ENCODE data around the gene SHROOM4. TPM values are rescaled to one million over a fixed set of nuclear protein-coding genes. Genes with fewer than 3 reads are reported as not detected.

The SHROOM4 gene
- total and polyA plus RNA-seq, 9 of the 15 experiments (the other 6 are each of a cell fraction or from before 2014, with no cell fraction given) = not detected

DNA sequence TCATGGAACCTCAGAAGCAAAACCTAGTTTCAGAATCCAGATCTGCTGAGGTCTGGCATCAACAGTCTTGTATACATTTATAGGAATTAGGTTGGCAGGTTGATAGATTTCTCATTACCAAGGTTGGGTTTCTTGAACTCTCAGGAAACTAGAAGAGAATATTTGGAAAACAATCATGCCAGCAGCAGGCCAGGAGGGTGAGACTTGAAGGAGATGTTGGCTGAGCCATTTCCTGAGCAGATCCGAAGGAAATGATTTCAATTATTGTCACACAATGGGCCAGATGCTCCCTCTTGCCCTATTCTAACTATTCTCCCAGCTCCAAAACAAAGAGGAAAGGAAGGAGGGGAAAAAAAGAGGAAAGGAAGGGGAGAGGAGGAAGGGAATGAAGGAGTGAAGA is 45.2 kb downstream of the SHROOM4 start (continued):
- TF ChIP-seq, protein P1, sequence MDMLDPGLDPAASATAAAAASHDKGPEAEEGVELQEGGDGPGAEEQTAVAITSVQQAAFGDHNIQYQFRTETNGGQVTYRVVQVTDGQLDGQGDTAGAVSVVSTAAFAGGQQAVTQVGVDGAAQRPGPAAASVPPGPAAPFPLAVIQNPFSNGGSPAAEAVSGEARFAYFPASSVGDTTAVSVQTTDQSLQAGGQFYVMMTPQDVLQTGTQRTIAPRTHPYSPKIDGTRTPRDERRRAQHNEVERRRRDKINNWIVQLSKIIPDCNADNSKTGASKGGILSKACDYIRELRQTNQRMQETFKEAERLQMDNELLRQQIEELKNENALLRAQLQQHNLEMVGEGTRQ (CRISPR knock-in tag; IDR thresholded peaks at IDR 0.05) = no peak
- TF ChIP-seq NCOA1 (IDR thresholded peaks at IDR 0.05; ENCODE audit: low read depth) (no peak), EWSR1 (IDR thresholded peaks at IDR 0.05; ENCODE audit: borderline replicate concordance, low read depth, partially characterized antibody) (no peak)

DNA sequence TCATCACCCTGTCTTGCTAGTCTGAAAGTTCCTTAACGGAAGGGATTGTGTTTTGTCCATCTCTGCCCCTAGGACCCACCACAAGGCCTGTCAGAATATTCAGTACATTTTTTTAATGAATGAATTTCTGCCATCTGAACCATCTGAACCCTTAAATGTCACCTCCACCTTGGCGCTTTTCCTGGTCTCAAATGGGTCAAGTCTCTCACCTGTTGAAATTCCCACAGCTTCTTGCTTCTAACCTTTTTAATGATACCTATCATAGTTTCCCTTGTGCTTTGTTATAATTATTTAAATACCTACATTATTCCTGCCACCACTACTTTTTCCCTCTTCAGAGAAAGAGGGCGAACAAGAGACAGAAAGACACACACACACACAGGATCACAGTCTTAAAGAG is 48.0 kb downstream of the SHROOM4 start:
- Histone ChIP-seq H4K20me1 (replicated peaks; ENCODE audit: control insufficient read depth, insufficient read depth, low read length) (no peaks in the 10 kb centered on the region), H3K9ac (ENCODE audit: insufficient read depth in 1 of 2, low read depth in 2 of 2, low read length in 2 of 2) (no peak overlapping the region), H3K27ac (ENCODE audit: extremely low read depth, low read depth, low read length) (no peak overlapping the region), H2AFZ (ENCODE audit: low read depth, low read length) (no peak overlapping the region), H3K36me3 (ENCODE audit: control insufficient read depth, insufficient read depth, low read length) (no peaks in the 10 kb centered on the region), H3K9me1 (ENCODE audit: control insufficient read depth, insufficient read depth, low read length) (no peaks in the 10 kb centered on the region), H3K4me2 (ENCODE audit: insufficient read depth, low read length) (no peak overlapping the region), H3K79me2 (ENCODE audit: control insufficient read depth, insufficient read depth, low read length) (no peaks in the 10 kb centered on the region), H3K4me1 (replicated peaks in 1 of 2; ENCODE audit: control insufficient read depth in 2 of 2, insufficient read depth in 2 of 2, low read length in 2 of 2) (no peaks in the 10 kb centered on the region), H3K27me3 (ENCODE audit: control insufficient read depth in 2 of 2, insufficient read depth in 2 of 2, low read length in 2 of 2) (no peaks in the 10 kb centered on the region), H3K4me3 (no peak overlapping the region), H3K9me3 (replicated peaks; ENCODE audit: control insufficient read depth, insufficient read depth, low read depth, low read length) (no peaks in the 10 kb centered on the region)
- ChIA-PET POLR2A (no interaction called here), CTCF (ENCODE audit: low intra/inter-chr PET ratio) (no interaction called here)
- intact Hi-C loops (cut with micrococcal nuclease) = no loop called here
- in situ Hi-C loops (cut with MboI) = no loop called here
- whole genome bisulfite sequencing (ENCODE audit: insufficient coverage, low coverage, missing lambda C conversion rate) = 0% methylated on average over 3 of the region's 3 CpGs
- no peak for ATAC-seq
- no TSS peak for BruUV-seq (replicated peaks)
- FAIRE-seq = no peak
- DNase-seq (ENCODE audit: extremely low read depth in 1 of 4, low spot score in 3 of 4) = no peak
- TF ChIP-seq, protein P2, sequence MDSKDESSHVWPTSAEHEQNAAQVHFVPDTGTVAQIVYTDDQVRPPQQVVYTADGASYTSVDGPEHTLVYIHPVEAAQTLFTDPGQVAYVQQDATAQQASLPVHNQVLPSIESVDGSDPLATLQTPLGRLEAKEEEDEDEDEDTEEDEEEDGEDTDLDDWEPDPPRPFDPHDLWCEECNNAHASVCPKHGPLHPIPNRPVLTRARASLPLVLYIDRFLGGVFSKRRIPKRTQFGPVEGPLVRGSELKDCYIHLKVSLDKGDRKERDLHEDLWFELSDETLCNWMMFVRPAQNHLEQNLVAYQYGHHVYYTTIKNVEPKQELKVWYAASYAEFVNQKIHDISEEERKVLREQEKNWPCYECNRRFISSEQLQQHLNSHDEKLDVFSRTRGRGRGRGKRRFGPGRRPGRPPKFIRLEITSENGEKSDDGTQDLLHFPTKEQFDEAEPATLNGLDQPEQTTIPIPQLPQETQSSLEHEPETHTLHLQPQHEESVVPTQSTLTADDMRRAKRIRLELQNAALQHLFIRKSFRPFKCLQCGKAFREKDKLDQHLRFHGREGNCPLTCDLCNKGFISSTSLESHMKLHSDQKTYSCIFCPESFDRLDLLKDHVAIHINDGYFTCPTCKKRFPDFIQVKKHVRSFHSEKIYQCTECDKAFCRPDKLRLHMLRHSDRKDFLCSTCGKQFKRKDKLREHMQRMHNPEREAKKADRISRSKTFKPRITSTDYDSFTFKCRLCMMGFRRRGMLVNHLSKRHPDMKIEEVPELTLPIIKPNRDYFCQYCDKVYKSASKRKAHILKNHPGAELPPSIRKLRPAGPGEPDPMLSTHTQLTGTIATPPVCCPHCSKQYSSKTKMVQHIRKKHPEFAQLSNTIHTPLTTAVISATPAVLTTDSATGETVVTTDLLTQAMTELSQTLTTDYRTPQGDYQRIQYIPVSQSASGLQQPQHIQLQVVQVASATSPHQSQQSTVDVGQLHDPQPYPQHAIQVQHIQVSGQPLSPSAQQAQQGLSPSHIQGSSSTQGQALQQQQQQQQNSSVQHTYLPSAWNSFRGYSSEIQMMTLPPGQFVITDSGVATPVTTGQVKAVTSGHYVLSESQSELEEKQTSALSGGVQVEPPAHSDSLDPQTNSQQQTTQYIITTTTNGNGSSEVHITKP (IDR thresholded peaks at IDR 0.05; ENCODE audit: partially characterized antibody) = no peak
- TF ChIP-seq ZZZ3 (IDR thresholded peaks at IDR 0.05) = no peak
- no peak for TF ChIP-seq KLF1 (tag; IDR thresholded peaks at IDR 0.05)
- TF ChIP-seq BRCA1 (IDR thresholded peaks at IDR 0.05) = no peak
- no peak for TF ChIP-seq BRCA1 (CRISPR knock-in tag; IDR thresholded peaks at IDR 0.05)
- TF ChIP-seq, protein P3, sequence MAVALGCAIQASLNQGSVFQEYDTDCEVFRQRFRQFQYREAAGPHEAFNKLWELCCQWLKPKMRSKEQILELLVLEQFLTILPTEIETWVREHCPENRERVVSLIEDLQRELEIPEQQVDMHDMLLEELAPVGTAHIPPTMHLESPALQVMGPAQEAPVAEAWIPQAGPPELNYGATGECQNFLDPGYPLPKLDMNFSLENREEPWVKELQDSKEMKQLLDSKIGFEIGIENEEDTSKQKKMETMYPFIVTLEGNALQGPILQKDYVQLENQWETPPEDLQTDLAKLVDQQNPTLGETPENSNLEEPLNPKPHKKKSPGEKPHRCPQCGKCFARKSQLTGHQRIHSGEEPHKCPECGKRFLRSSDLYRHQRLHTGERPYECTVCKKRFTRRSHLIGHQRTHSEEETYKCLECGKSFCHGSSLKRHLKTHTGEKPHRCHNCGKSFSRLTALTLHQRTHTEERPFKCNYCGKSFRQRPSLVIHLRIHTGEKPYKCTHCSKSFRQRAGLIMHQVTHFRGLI (CRISPR knock-in tag; IDR thresholded peaks at IDR 0.05) = no peak
- TF ChIP-seq, protein P4, sequence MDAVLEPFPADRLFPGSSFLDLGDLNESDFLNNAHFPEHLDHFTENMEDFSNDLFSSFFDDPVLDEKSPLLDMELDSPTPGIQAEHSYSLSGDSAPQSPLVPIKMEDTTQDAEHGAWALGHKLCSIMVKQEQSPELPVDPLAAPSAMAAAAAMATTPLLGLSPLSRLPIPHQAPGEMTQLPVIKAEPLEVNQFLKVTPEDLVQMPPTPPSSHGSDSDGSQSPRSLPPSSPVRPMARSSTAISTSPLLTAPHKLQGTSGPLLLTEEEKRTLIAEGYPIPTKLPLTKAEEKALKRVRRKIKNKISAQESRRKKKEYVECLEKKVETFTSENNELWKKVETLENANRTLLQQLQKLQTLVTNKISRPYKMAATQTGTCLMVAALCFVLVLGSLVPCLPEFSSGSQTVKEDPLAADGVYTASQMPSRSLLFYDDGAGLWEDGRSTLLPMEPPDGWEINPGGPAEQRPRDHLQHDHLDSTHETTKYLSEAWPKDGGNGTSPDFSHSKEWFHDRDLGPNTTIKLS (IDR thresholded peaks at IDR 0.05; ENCODE audit: borderline replicate concordance, low read depth) = no peak
- no peak for TF ChIP-seq POLR2A (conservative IDR thresholded peaks at IDR 0.05)
- TF ChIP-seq, protein P5, sequence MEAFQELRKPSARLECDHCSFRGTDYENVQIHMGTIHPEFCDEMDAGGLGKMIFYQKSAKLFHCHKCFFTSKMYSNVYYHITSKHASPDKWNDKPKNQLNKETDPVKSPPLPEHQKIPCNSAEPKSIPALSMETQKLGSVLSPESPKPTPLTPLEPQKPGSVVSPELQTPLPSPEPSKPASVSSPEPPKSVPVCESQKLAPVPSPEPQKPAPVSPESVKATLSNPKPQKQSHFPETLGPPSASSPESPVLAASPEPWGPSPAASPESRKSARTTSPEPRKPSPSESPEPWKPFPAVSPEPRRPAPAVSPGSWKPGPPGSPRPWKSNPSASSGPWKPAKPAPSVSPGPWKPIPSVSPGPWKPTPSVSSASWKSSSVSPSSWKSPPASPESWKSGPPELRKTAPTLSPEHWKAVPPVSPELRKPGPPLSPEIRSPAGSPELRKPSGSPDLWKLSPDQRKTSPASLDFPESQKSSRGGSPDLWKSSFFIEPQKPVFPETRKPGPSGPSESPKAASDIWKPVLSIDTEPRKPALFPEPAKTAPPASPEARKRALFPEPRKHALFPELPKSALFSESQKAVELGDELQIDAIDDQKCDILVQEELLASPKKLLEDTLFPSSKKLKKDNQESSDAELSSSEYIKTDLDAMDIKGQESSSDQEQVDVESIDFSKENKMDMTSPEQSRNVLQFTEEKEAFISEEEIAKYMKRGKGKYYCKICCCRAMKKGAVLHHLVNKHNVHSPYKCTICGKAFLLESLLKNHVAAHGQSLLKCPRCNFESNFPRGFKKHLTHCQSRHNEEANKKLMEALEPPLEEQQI (IDR thresholded peaks at IDR 0.05) = no peak
- no peak for TF ChIP-seq ZC3H8 (IDR thresholded peaks at IDR 0.05)

Data from K562 (cell line).